H1 (cell line): Measurements from ENCODE around the gene CHST8. TPM values are rescaled to one million over a fixed set of nuclear protein-coding genes. Genes with fewer than 3 reads are reported as not detected.

Experiments
- CTCF ChIA-PET: fragments of 300-600 bp; sonication (Branson Sonifier 250); formaldehyde crosslinking; loops from one replicate; lab custom pipeline; 2021; ENCODE audit not compliant: partially characterized antibody; lab: Charles Lee
- POLR2A ChIA-PET: fragments of 300-600 bp; sonication (Branson Sonifier 250); formaldehyde crosslinking; loops from one replicate; lab custom pipeline; 2021; ENCODE audit warnings: inconsistent platforms; ENCODE audit not compliant: partially characterized antibody; lab: Charles Lee
- DNase-seq, 2 experiments: peaks; one replicate each; pipeline versions ENCODE4 v3.0.0 to v3.0.0-alpha.2; 2010 to 2022; ENCODE audit warnings: low spot score in 2 of 2, low read depth in 1 of 2, mixed read lengths in 1 of 2
- FAIRE-seq: peaks from 2 replicates; lab custom pipeline; 2011; peaks lifted over from hg19 to GRCh38; lab: Jason Lieb, UNC
- H2AFZ ChIP-seq: 2 replicates; pipeline ENCODE4 v1.8.1; 2012; ENCODE audit warnings: low read length, inconsistent platforms
- H2AK5ac ChIP-seq: 2 replicates; pipeline ENCODE4 v1.6.1; 2013; ENCODE audit warnings: low read depth, low read length
- H2BK120ac ChIP-seq: replicated peaks from 2 replicates; pipeline ENCODE3; 2013; ENCODE audit warnings: low read depth, low read length, inconsistent platforms
- H2BK12ac ChIP-seq: 2 replicates; pipeline ENCODE4 v1.6.1; 2013; ENCODE audit warnings: low read depth, low read length
- H2BK15ac ChIP-seq: 2 replicates; pipeline ENCODE4 v1.6.1; 2013; ENCODE audit warnings: low read length
- H2BK20ac ChIP-seq: 2 replicates; pipeline ENCODE4 v1.6.1; 2013; ENCODE audit warnings: low read length
- H2BK5ac ChIP-seq: 2 replicates; pipeline ENCODE4 v1.6.1; 2013; ENCODE audit warnings: low read depth, low read length
- H3K14ac ChIP-seq: 2 replicates; pipeline ENCODE4 v1.6.1; 2013; ENCODE audit warnings: inconsistent platforms; ENCODE audit not compliant: insufficient read length
- H3K18ac ChIP-seq: 2 replicates; pipeline ENCODE4 v1.6.1; 2013; ENCODE audit warnings: low read length; ENCODE audit errors: extremely low read depth
- H3K23ac ChIP-seq: 2 replicates; pipeline ENCODE4 v1.6.1; 2013; ENCODE audit warnings: inconsistent platforms; ENCODE audit not compliant: insufficient read length
- H3K23me2 ChIP-seq: 2 replicates; pipeline ENCODE4 v1.6.1; 2013; ENCODE audit warnings: low read depth, low read length
- H3K27ac ChIP-seq: 2 replicates; pipeline ENCODE4 v1.6.1; 2011; ENCODE audit warnings: low read depth, low read length, inconsistent platforms
- H3K27me3 ChIP-seq, 4 experiments: replicated peaks in 1 of 4; 1 replicate in 1 of 4; 2 replicates in 3 of 4; pipeline versions ENCODE4 v1.6.1 to v1.8.1; 2011 to 2013; ENCODE audit warnings: low read length in 3 of 4, mild to moderate bottlenecking in 3 of 4, inconsistent platforms in 2 of 4, mixed read lengths in 2 of 4, moderate library complexity in 1 of 4; ENCODE audit not compliant: control insufficient read depth in 3 of 4, insufficient read depth in 3 of 4; ENCODE audit errors: extremely low read depth in 1 of 4
- H3K36me3 ChIP-seq, 4 experiments: 2 replicates each; pipeline versions ENCODE4 v1.6.1 to v1.8.1; 2011 to 2013; ENCODE audit warnings: mild to moderate bottlenecking in 4 of 4, low read length in 3 of 4, moderate library complexity in 2 of 4, control low read depth in 1 of 4, inconsistent platforms in 1 of 4; ENCODE audit not compliant: insufficient read depth in 4 of 4, control insufficient read depth in 2 of 4
- H3K4ac ChIP-seq: replicated peaks from 2 replicates; pipeline ENCODE3; 2013; ENCODE audit warnings: low read length, low read depth, mixed read lengths, inconsistent platforms; ENCODE audit not compliant: insufficient read length
- H3K4me1 ChIP-seq, 4 experiments: replicated peaks in 1 of 4; 1 replicate in 1 of 4; 2 replicates in 3 of 4; pipeline versions ENCODE4 v1.6.1 to v1.8.1; 2011 to 2013; ENCODE audit warnings: low read length in 3 of 4, inconsistent platforms in 2 of 4, mixed read lengths in 1 of 4; ENCODE audit not compliant: insufficient read depth in 4 of 4, control insufficient read depth in 3 of 4
- H3K4me2 ChIP-seq, 2 experiments: 2 replicates each; pipeline versions ENCODE4 v1.6.1 to v1.8.1; 2011 to 2013; ENCODE audit warnings: low read depth in 2 of 2, low read length in 2 of 2, control low read depth in 1 of 2, inconsistent platforms in 1 of 2, mild to moderate bottlenecking in 1 of 2; ENCODE audit not compliant: insufficient read depth in 1 of 2
- H3K4me3 ChIP-seq, 4 experiments: fragments of 200-600, 300-600 bp in 1 of 4; sonication (generic), shearing (Covaris generic), sonication (Bioruptor Twin) in 1 of 4; 2 replicates each; pipeline versions ENCODE4 v1.5.1 to v1.8.1; 2011 to 2016; ENCODE audit warnings: low read length in 4 of 4, low read depth in 3 of 4, control low read depth in 2 of 4, inconsistent platforms in 2 of 4, mild to moderate bottlenecking in 2 of 4, mixed read lengths in 1 of 4, moderate library complexity in 1 of 4; ENCODE audit not compliant: insufficient read depth in 2 of 4; ENCODE audit errors: extremely low read depth in 1 of 4
- H3K56ac ChIP-seq: replicated peaks from 2 replicates; pipeline ENCODE3; 2013; ENCODE audit warnings: low read depth, mild to moderate bottlenecking, mixed read lengths, low read length, inconsistent platforms; ENCODE audit not compliant: insufficient read length
- H3K79me1 ChIP-seq: 2 replicates; pipeline ENCODE4 v1.6.1; 2013; ENCODE audit warnings: low read depth, low read length, control low read depth
- H3K79me2 ChIP-seq, 2 experiments: 2 replicates each; pipeline versions ENCODE4 v1.6.1 to v1.8.1; 2012 to 2013; ENCODE audit warnings: low read length in 2 of 2, mild to moderate bottlenecking in 2 of 2, inconsistent platforms in 1 of 2; ENCODE audit not compliant: insufficient read depth in 2 of 2, control insufficient read depth in 1 of 2
- H3K9ac ChIP-seq, 4 experiments: replicated peaks in 1 of 4; 1 replicate in 1 of 4; 2 replicates in 3 of 4; pipeline versions ENCODE4 v1.6.1 to v1.8.1; 2011 to 2013; ENCODE audit warnings: low read depth in 3 of 4, low read length in 3 of 4, control low read depth in 2 of 4, mild to moderate bottlenecking in 2 of 4, moderate library complexity in 2 of 4, inconsistent platforms in 1 of 4; ENCODE audit errors: extremely low read depth in 1 of 4
- H3K9me3 ChIP-seq, 2 experiments: 2 replicates each; pipeline versions ENCODE4 v1.6.1 to v1.8.1; 2012 to 2013; ENCODE audit warnings: mild to moderate bottlenecking in 2 of 2, moderate library complexity in 2 of 2, control low read depth in 1 of 2, inconsistent platforms in 1 of 2, low read depth in 1 of 2, low read length in 1 of 2, mixed read lengths in 1 of 2; ENCODE audit not compliant: insufficient read depth in 2 of 2
- H4K20me1 ChIP-seq, 2 experiments: replicated peaks in 1 of 2; 2 replicates each; pipeline versions ENCODE3 to v1.8.1; 2011 to 2013; ENCODE audit warnings: inconsistent platforms in 2 of 2, low read length in 2 of 2, mild to moderate bottlenecking in 1 of 2; ENCODE audit not compliant: insufficient read depth in 2 of 2, control insufficient read depth in 1 of 2
- H4K5ac ChIP-seq: 2 replicates; pipeline ENCODE4 v1.6.1; 2013; ENCODE audit warnings: low read length, low read depth, mixed read lengths, inconsistent platforms; ENCODE audit not compliant: insufficient read length
- H4K8ac ChIP-seq: 2 replicates; pipeline ENCODE4 v1.8.0; 2013; ENCODE audit warnings: mild to moderate bottlenecking, moderate library complexity, low read length, inconsistent platforms; ENCODE audit not compliant: insufficient read depth; ENCODE audit errors: extremely low read depth
- H4K91ac ChIP-seq: replicated peaks from 2 replicates; pipeline ENCODE3; 2013; ENCODE audit warnings: low read length, mixed read lengths, inconsistent platforms; ENCODE audit not compliant: insufficient read length
- SRF ChIP-seq: IDR thresholded peaks from 2 replicates; pipeline ENCODE4 v1.6.1; 2011; ENCODE audit warnings: mild to moderate bottlenecking, low read depth, low read length, moderate library complexity
- YY1 ChIP-seq: IDR thresholded peaks from 2 replicates; pipeline ENCODE4 v1.6.1; 2011; ENCODE audit warnings: low read depth, mild to moderate bottlenecking, low read length
- WGBS, 2 experiments: shearing (Covaris generic) in 1 of 2; methylation state at CpG; one replicate each; pipeline versions ENCODE4 v1.1.6 to v1.1.7; 2013 to 2015; ENCODE audit warnings: low lambda C conversion rate in 2 of 2, mixed read lengths in 2 of 2, inconsistent platforms in 1 of 2, low coverage in 1 of 2, missing lambda C conversion rate in 1 of 2; ENCODE audit not compliant: insufficient replicate concordance in 2 of 2, insufficient coverage in 1 of 2, insufficient read length in 1 of 2; ENCODE audit errors: extremely low coverage in 1 of 2, missing lambda C conversion rate in 1 of 2; 5-methylcytosine and 5-hydroxymethylcytosine counted together
- polyA plus RNA-seq, 7 experiments: library from polyadenylated mRNA; depleted of rRNA in 3 of 7; stranded (reverse) in 5 of 7; unstranded in 2 of 7; fragments of >200 nt in 5 of 7; fragments of 200-250 nt in 2 of 7; gene quantifications; 1 replicate in 5 of 7; 2 replicates in 1 of 7; 4 replicates in 1 of 7; pipeline versions ENCODE4 v1.2.1 to v1.2.3, GENCODE V29; 2011 to 2013; ENCODE audit warnings: missing spikeins in 2 of 7, mixed read lengths in 2 of 7
- total RNA-seq: library from RNA; stranded (reverse); fragmentation: NEBNext Ultra II Directional; extraction: Animal tissue kit (Norgen Biotek cat#: 25700); gene quantifications from 2 replicates; pipeline ENCODE4 v1.2.1, GENCODE V29; 2021

Gene CHST8
- total and polyA plus RNA-seq, 2 of the 8 experiments (the other 6 are each of a cell fraction or from before 2014, with no cell fraction given) = 10.8 to 28.2 TPM

- Histone ChIP-seq H3K18ac (no peak overlapping the region), H2BK20ac (no peak overlapping the region), H3K27me3 (no peaks in the 10 kb centered on the region), H3K36me3 (no peaks in the 10 kb centered on the region), H4K20me1 (no peaks in the 10 kb centered on the region), H3K27ac (no peak overlapping the region), H2BK12ac (peak overlapping the region; percentile 71; the same call in 1 of the 2 replicates), H4K8ac (peak overlapping the region; percentile 19; the same call in 1 of the 2 replicates), H3K4me2 (no peak overlapping the region), H4K5ac (no peak overlapping the region), H3K4ac (no peak overlapping the region), H3K9me3 (no peaks in the 10 kb centered on the region), H3K9ac (no peak overlapping the region), H2AFZ (no peak overlapping the region), H4K91ac (no peak overlapping the region), H3K79me2 (0 out of 4 replicates have a peak, but pooled peaks cover 0 to 3% of the 10 kb centered on the region in 2 experiments), H2BK5ac (no peak overlapping the region), H2BK15ac (no peak overlapping the region), H3K4me3 (no peak overlapping the region), H3K23ac (no peak overlapping the region), H3K79me1 (no peaks in the 10 kb centered on the region), H2AK5ac (no peak overlapping the region), H2BK120ac (no peak overlapping the region), H3K4me1 (peaks cover 0 to 8% (median 6%) of the 10 kb centered on the region in 4 experiments; a peak in 4 of 7 replicates), H3K23me2 (peaks cover 3% of the 10 kb centered on the region; the same call in 1 of the 2 replicates), H3K14ac (no peak overlapping the region), H3K56ac (no peak overlapping the region)
- no peak for FAIRE-seq
- TF ChIP-seq YY1 (peak; percentile 42; the same call in 1 of the 2 replicates), SRF (no peak)
- DNase-seq = no peak
- ChIA-PET POLR2A (no interaction called here), CTCF (interaction anchor here (0.7 to 1.3 kb wide), 6 partner anchors 11 to 253 kb away, joined by 3 to 4 read pairs (median 4); no protein-coding TSS in a partner anchor)
- WGBS, 2 experiments = 81% methylated on average over 11 of the region's 11 CpGs; no CpG with 5 or more reads in 1 of the 2 experiments
Observed at GRCh38 chr19:33660410-33661124, 38.8 kb downstream of the CHST8 start.
